ENCODE results near the gene ADAMTSL1. TPM values are rescaled to one million over a fixed set of nuclear protein-coding genes. Genes with fewer than 3 reads are reported as not detected.

ADAMTSL1 gene
- total RNA-seq, 4 donors from 2014 or later = 13.3 to 39.7 (median 27.2) TPM

DNA sequence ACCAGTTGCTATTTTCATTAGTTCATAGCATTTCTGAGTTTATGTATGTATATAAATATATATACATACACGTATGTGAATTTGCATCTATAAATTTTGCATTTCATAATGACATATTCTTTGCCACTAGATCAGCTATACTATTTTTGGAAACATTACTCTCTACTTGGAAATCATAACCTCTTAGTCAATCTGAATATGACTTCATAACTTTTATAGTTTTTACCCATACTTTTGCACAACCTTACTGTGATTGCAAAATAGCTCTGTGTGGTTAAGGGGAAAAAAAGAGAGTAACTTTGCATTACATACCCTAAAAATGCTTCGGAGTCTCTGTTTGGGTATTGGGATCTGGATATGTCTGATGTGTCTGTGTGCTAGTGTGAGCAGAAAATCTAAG, 44.9 kb upstream of the ADAMTSL1 start:
- Histone ChIP-seq H3K27me3 (no peaks in the 10 kb centered on the region), H3K27ac (no peak overlapping the region), H3K4me3 (no peak overlapping the region), H3K4me1 (peaks cover 0 to 4% (median 0%) of the 10 kb centered on the region in 4 donors), H3K9me3 (no peaks in the 10 kb centered on the region), H3K36me3 (no peaks in the 10 kb centered on the region)
- intact Hi-C loops (cut with DNase I; ENCODE audit: low total_unique reads) (no loop called here), in situ Hi-C loops (cut with MboI; ENCODE audit: low pct_ligation_motif_present in 1 of 4, low pct_unique_long_range_greater_than_20kb in 1 of 4, low sequenced_read_pairs in 3 of 4) (loop anchor here in 3 of 4 donors (25.0 kb wide), 3 partner anchors 167 to 608 kb away; partner anchors contain the start of genes RRAGA (in 1 of the 3) and SAXO1 (in 1 of the 3))
- 81 to 92% methylated on average over 2 of the region's 2 CpGs for WGBS, 2 donors (ENCODE audit: low coverage in 1 of 2)
- TF ChIP-seq POLR2A (IDR thresholded peaks at IDR 0.05) = no peak
- TF ChIP-seq POLR2AphosphoS5 (IDR thresholded peaks at IDR 0.05) = no peak
- TF ChIP-seq EP300 (IDR thresholded peaks at IDR 0.05; ENCODE audit: low read depth) = no peak
- TF ChIP-seq, protein P1, sequence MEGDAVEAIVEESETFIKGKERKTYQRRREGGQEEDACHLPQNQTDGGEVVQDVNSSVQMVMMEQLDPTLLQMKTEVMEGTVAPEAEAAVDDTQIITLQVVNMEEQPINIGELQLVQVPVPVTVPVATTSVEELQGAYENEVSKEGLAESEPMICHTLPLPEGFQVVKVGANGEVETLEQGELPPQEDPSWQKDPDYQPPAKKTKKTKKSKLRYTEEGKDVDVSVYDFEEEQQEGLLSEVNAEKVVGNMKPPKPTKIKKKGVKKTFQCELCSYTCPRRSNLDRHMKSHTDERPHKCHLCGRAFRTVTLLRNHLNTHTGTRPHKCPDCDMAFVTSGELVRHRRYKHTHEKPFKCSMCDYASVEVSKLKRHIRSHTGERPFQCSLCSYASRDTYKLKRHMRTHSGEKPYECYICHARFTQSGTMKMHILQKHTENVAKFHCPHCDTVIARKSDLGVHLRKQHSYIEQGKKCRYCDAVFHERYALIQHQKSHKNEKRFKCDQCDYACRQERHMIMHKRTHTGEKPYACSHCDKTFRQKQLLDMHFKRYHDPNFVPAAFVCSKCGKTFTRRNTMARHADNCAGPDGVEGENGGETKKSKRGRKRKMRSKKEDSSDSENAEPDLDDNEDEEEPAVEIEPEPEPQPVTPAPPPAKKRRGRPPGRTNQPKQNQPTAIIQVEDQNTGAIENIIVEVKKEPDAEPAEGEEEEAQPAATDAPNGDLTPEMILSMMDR (IDR thresholded peaks at IDR 0.05) = no peak
- no peak for DNase-seq

DNA sequence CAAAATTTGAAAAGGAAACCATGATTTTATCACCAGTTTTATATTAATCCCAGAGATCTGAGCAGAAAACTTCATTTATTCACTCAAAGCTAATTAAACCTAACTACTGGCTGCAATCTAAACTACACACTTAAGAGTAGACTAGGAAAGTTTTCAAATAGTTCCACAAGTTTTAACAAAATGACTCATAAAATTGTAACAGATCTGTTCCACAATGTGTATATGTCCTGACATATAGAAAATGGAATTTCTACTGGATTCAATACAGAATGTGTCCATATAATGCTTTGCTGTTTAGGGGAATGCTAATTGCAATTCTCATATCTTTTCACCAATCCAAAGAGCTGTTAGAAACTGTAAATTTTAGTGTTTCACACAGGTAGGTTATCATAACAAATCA, 40.3 kb upstream of the ADAMTSL1 start:
- no peak for TF ChIP-seq POLR2AphosphoS5 (IDR thresholded peaks at IDR 0.05)
- TF ChIP-seq POLR2A (IDR thresholded peaks at IDR 0.05) = no peak
- no peak for TF ChIP-seq EP300 (IDR thresholded peaks at IDR 0.05; ENCODE audit: low read depth)
- TF ChIP-seq, protein P1 (IDR thresholded peaks at IDR 0.05) = no peak
- Histone ChIP-seq H3K36me3 (no peaks in the 10 kb centered on the region), H3K27me3 (no peaks in the 10 kb centered on the region), H3K27ac (no peak overlapping the region), H3K9me3 (no peaks in the 10 kb centered on the region), H3K4me3 (no peak overlapping the region), H3K4me1 (peaks cover 0 to 11% (median 0%) of the 10 kb centered on the region in 4 donors)
- intact Hi-C loops (cut with DNase I; ENCODE audit: low total_unique reads) = no loop called here
- no peak for DNase-seq
- in situ Hi-C loops (cut with MboI; ENCODE audit: low pct_ligation_motif_present in 1 of 4, low pct_unique_long_range_greater_than_20kb in 1 of 4, low sequenced_read_pairs in 3 of 4) = loop anchor here (10.0 to 25.0 kb wide), 4 partner anchors 171 to 604 kb away; partner anchors contain the start of genes RRAGA (in 1 of the 4) and SAXO1 (in 1 of the 4)

DNA sequence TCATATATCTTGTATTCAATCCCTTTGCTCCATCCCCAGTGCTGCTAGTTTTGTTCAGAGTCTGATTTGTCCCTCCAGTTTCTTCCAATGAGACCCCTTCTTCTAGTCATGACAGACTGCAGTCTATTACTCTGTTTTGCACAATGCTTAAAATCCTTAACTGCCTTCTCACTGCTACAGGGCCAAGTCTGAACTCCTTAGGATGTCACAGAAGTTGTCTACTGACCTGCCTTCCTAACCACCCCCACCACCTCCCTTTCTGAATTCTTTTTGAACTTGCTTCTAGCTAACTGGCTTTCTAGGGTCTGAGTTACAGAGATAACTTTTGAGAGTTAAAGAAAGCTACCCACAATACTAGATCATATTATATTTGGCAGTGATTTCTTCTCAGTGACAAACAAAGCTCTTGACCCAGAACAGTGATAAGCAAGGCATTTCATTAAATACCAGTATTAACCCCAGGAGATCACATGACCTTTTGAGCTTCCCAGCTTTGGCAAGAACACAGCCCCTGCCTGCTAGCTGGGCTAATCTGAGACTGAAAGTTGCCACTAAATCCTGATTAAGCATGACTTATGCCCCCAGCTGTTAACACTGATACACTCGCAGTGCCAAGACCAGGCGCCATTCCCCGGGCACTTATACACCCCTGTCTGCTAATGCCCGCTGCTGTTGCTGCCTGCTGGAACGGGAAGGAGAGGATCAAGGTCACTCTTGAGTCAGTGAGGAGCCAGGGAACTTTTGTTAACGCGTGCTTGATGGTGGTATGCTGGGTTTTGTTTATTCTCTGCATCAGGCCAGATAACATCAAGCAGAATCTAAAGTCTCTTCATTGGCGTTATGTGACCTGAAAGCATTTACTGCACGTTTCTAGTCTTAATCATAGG, 36.4 kb upstream of the ADAMTSL1 start:
- peak overlapping the region; percentile 22 to 62 (median 40) for H3K27ac ChIP-seq
- H3K4me3 ChIP-seq = peak overlapping the region in 2 of 4 donors; percentile 20 to 24
- H3K4me1 ChIP-seq = peaks cover 0 to 13% (median 0%) of the 10 kb centered on the region in 4 donors
- H3K9me3 ChIP-seq = no peaks in the 10 kb centered on the region
- intact Hi-C loops (cut with DNase I; ENCODE audit: low total_unique reads) = loop anchor here (5.0 kb wide), 1 partner anchor 180 kb away; no protein-coding TSS in a partner anchor
- in situ Hi-C loops (cut with MboI; ENCODE audit: low pct_ligation_motif_present in 1 of 4, low pct_unique_long_range_greater_than_20kb in 1 of 4, low sequenced_read_pairs in 3 of 4) = loop anchor here (10.0 to 25.0 kb wide), 4 partner anchors 175 to 600 kb away; partner anchors contain the start of genes RRAGA (in 1 of the 4) and SAXO1 (in 1 of the 4)
- TF ChIP-seq POLR2AphosphoS5 (IDR thresholded peaks at IDR 0.05) (no peak), POLR2A (IDR thresholded peaks at IDR 0.05) (no peak), EP300 (IDR thresholded peaks at IDR 0.05; ENCODE audit: low read depth) (no peak)
- TF ChIP-seq, protein P1 (IDR thresholded peaks at IDR 0.05) = no peak
- no peaks in the 10 kb centered on the region for H3K36me3 ChIP-seq
- 29 to 67% methylated on average over 1 to 9 of the region's 9 CpGs for WGBS, 2 donors (ENCODE audit: low coverage in 1 of 2)
- DNase-seq = no peak
- no peaks in the 10 kb centered on the region for H3K27me3 ChIP-seq

DNA sequence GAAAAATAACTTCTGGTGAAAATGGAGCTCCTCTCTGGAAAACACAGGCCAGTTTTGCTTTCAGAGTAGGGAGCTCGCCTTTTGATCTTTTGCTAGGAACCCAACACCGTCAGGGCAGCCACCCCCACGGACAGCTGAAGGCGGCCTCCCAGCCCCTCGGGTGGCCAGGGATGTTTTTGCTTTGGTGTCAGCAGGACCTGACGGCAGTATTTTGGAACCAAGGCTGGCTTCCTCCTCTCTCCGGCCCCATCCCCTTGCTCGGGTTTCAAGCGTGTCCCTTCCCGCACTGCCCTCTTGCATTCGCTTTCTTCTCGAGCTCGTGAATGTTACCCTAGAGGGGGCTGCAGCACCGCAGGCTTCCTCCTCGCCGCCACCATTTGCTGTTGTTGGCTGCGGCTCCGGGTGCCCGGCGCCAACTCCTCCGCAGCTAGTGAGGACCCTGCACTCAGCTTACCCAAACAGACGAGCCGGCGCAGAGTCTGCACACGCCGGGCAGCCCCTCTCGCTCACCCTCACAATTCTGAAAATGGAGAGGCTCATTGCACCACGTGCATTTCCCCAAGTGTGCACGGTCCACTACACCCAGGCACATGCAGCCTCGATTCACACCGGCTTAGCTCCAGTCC, 35.5 kb upstream of the ADAMTSL1 start:
- Histone ChIP-seq H3K27ac (peak overlapping the region; percentile 22 to 62 (median 40)), H3K4me3 (peak overlapping the region; percentile 16 to 24 (median 20)), H3K36me3 (no peaks in the 10 kb centered on the region), H3K27me3 (no peaks in the 10 kb centered on the region), H3K4me1 (peaks cover 0 to 16% (median 0%) of the 10 kb centered on the region in 4 donors), H3K9me3 (no peaks in the 10 kb centered on the region)
- TF ChIP-seq, protein P1 (IDR thresholded peaks at IDR 0.05) = no peak
- TF ChIP-seq POLR2AphosphoS5 (IDR thresholded peaks at IDR 0.05) (no peak), EP300 (IDR thresholded peaks at IDR 0.05; ENCODE audit: low read depth) (no peak), POLR2A (IDR thresholded peaks at IDR 0.05) (no peak)
- intact Hi-C loops (cut with DNase I; ENCODE audit: low total_unique reads) (loop anchor here (5.0 kb wide), 1 partner anchor 181 kb away; no protein-coding TSS in a partner anchor), in situ Hi-C loops (cut with MboI; ENCODE audit: low pct_ligation_motif_present in 1 of 4, low pct_unique_long_range_greater_than_20kb in 1 of 4, low sequenced_read_pairs in 3 of 4) (loop anchor here (10.0 to 25.0 kb wide), 4 partner anchors 176 to 599 kb away; partner anchors contain the start of genes RRAGA (in 1 of the 4) and SAXO1 (in 1 of the 4))
- DNase-seq = no peak
- WGBS, 2 donors (ENCODE audit: low coverage in 1 of 2) = 40 to 49% methylated on average over 1 to 31 of the region's 31 CpGs

All from transverse colon (tissue), 4 donors.